DMS153 (cell line): ENCODE results near the gene OR52I2.

Source experiments
- DNase-seq: peaks from one replicate; lab custom pipeline; 2025; lab: John Stamatoyannopoulos, UW

Gene OR52I2

GRCh38 chr11:4581443-4581842, at the start of gene OR52I2:
OR52I2 (plus strand) TSS chr11:4581743.
- DNase-seq: no peak

GRCh38 chr11:4539603-4540219, 41.8 kb upstream of the OR52I2 start:
- peak; percentile 5 for DNase-seq

GRCh38 chr11:4541071-4541470, 40.5 kb upstream of the OR52I2 start:
- no peak for DNase-seq

- DNase-seq: no peak
Measured at GRCh38 chr11:4543561-4543960, 38.0 kb upstream of the OR52I2 start.

GRCh38 chr11:4544891-4545290, 36.7 kb upstream of the OR52I2 start, which contains the start of gene OR52M1:
OR52M1 (plus strand) TSS chr11:4545191; CDS start chr11:4545191, 0 bp downstream.
- DNase-seq: no peak

- no peak for DNase-seq
Measured at GRCh38 chr11:4546878-4547277, 34.7 kb upstream of the OR52I2 start.

DNA sequence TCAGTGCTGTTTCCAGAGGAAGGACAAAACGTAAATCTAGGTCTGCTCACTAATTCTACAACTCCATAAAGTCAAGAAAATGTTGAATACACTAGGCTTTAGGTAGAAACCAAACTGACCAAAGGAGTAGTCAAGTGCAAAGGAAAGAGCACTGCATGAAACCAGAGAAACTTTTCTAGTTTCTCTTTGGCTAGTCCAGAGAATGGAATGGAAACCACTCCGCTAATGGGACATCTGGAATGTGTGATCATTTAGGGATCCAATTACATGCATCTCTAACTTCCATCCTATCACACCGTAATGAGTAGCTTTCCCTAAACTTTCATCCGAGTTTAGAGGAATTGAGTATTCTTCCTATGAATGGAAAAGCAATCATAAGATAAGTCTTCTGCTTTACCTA, 34.1 kb upstream of the OR52I2 start:
- no peak for DNase-seq

- DNase-seq: no peak
Measured at GRCh38 chr11:4551346-4551979, 30.1 kb upstream of the OR52I2 start.

DNA sequence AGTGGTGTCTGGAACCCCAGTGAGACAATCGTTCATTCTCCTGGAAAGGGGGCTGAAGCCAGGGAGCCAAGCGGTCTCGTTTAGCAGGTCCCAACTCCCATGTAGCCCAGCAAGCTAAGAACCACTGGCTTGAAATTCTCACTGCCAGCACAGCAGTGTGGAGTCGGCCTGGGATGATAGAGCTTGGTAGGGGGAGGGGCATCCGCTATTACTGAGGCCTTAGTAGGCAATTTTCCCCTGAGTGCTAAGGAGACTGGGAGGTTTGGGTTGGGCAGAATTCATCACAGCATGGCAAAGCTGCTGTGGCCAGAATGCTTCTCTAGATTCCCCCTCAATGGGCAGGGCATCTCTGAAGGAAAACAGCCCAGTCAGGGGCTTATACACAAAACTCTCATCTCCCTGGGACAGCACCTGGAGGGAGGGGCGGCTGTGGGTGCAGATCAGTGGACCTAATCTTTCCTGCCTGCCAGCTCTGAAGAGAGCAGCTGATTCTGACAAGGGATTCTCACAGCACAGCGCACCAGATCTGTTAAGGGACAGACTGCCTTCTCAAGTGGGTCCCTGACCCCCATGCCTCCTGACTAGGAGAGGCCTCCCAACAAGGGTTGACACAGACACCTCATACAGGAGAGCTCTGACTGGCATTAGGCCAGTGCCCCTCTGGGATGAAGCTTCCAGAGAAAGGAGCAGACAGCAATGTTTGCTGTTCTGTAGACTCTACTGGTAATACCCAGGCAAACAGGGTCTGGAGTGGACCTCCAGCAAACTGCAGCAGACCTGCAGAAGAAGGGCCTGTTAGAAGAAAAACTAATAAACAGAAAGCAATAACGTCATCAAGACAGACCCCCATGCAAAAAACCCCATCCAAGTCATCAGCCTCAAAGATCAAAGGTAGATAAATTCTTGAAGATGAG, 21.8 kb upstream of the OR52I2 start:
- DNase-seq: no peak

DNA sequence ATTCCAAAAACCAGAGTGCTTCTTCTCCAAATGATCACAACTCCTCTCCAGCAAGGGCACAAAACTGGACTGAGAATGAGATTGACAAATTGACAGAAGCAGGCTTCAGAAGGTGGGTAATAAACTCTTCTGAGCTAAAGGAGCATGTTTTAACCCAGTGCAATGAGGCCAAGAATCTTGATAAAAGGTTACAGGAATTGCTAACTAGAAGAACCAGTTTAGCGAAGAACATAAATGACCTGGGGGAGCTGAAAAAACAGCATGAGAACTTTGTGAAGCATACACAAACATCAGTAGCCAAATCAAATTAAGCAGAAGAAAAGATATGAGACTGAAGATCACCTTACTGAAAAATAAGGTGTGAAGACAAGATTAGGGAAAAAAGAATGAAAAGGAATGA, 21.1 kb upstream of the OR52I2 start:
- no peak for DNase-seq

DNA sequence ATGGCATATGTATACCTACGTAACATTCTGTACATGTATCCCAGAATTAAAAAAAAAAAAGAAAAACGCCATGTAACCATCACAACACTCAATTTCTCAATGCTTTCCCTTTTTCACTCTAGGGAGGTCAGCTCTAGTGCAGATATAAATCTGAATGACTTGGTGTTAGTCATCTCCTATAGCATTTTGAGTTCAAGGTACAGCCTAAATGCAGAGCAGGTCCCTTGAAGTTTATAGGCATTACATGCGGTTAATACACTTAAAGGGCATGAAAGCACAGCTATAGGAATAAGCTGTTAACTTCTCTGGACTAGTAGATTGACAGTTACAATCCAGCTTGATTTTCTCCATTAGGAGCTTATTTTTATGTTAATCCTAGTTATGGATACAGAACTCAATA, 16.2 kb upstream of the OR52I2 start:
- DNase-seq: no peak

- DNase-seq: no peak
Measured at GRCh38 chr11:4569075-4569474, 12.5 kb upstream of the OR52I2 start.

GRCh38 chr11:4576880-4577279, 4.7 kb upstream of the OR52I2 start:
- no peak for DNase-seq

DNA sequence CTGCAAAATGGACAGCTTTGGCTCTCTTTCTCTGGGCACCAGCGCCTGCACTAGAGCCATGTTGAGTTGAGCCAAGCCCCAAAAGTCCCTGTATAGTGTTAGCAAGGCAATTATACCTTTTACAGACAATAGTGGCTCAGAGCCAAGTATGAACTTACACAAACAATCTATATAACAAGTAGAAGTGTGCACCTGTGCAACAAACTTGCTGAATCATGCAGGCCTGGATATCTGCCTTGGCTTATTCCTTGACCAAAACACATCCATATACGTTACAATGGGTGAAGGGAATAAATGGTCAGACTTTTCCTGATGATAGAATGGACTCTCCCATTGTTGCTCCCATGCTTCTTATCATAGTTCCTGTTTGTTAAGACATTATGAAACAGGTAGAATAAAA, 3.8 kb upstream of the OR52I2 start:
- no peak for DNase-seq

DNA sequence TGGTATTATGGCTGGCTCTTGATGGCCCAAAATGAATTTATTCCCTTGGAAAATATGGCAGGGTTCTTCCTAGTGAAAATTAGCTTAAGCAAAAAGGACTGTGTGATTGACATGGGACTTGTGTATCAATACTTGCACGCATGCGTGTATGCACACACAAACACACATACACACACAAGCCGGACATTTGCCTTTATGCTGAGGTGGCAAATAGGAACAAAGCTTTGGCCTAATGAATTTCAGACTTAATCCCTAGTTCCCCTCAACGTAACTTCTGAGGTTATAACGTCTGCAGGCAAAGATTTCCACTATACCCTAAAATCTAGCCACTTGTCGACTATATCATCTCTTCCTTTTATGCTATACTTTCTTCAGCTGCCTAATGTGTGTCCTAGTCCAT, 2.9 kb upstream of the OR52I2 start:
- no peak for DNase-seq

DNA sequence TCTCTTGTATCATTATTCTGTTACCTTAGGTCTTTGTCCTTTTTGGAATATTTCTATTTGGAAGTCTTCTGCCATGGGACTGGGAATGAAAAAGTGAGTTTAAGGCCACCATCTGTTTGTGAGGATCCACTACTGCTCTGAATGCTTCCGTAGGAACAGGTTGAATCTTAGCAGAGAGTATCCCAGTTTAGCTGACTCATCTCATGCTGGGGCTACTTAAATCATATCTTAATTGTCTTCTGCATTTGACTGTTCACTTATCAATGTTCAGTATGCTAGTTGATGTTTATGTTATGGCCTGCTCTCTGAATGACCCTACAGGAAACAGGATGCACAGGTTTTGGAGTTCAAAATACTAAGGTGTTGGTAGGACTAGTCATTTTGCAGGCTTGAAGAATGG, 1.4 kb upstream of the OR52I2 start:
- DNase-seq: no peak

DNA sequence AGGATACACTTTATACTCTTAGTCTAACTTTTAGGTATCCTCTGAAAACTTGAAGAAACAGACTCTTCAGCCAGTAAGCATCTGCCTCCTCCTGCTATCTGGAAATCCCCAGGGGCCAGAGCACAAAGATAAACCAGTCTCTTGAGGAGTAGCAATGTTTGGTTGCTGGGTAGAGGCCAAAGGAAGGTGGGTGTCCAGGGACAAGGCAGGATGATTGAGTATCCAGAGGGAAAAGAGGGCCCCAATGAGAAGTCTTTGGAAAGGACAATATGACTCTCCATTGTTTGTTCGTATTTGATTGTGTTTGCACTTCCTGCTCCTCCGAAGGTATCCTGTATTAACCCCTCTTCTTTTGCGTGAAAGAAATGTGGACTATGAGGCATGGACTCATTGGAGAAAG, 7.5 kb downstream of the OR52I2 start:
- no peak for DNase-seq

- no peak for DNase-seq
Measured at GRCh38 chr11:4593739-4594138, 12.2 kb downstream of the OR52I2 start, which contains the start of gene OR52I1. OR52I1 (plus strand) TSS chr11:4594039; CDS start chr11:4594039, 0 bp downstream.

DNA sequence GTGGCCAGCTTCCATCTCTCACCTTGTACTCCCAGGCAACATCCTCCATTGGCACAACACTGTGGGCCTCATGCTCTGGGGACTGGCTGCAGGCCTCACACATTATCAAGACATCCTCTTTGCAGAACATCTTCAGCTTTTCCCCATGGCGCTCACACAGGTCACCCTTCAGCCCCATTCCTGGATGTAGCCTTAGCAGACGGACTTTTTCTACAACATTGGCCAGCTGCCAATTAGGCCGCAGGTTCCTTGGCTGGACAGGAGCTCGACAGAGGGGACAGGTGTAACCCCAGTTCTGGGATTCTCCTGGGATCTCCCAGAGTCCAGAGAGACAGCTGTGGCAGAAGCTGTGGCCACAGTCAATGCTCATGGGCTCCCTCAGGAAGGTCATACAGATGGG, 23.5 kb downstream of the OR52I2 start:
- no peak for DNase-seq

- DNase-seq: peak; percentile 89
Measured at GRCh38 chr11:4606231-4607015, 24.9 kb downstream of the OR52I2 start.

- no peak for DNase-seq
Measured at GRCh38 chr11:4607096-4607495, 25.6 kb downstream of the OR52I2 start.
